Esophagus squamous epithelium (tissue), 5 donors: ENCODE measurements around the gene FHIT. TPM values are rescaled to one million over a fixed set of nuclear protein-coding genes. Genes with fewer than 3 reads are reported as not detected.

ENCODE experiments used
- DNase-seq: peaks from one replicate; lab custom pipeline; 2025; lab: John Stamatoyannopoulos, UW
- H3K27ac ChIP-seq, 4 donors: fragments of 200-600 bp; sonication (generic); one replicate each; pipeline ENCODE4 v1.5.1; 2016 to 2019; ENCODE audit warnings: mild to moderate bottlenecking in 1 of 4
- H3K27me3 ChIP-seq, 4 donors: fragments of 200-600 bp; sonication (generic); 1 replicate in 3 of 4; 2 replicates in 1 of 4; pipeline versions ENCODE4 v1.5.1 to v1.6.0; 2017 to 2021; ENCODE audit warnings: antibody characterized with exemption in 1 of 4
- H3K36me3 ChIP-seq, 3 donors: fragments of 200-600 bp; sonication (generic); one replicate each; pipeline ENCODE4 v1.5.1; 2016 to 2019
- H3K4me1 ChIP-seq, 3 donors: fragments of 200-600 bp; sonication (generic); one replicate each; pipeline ENCODE4 v1.5.1; 2017 to 2019
- H3K4me3 ChIP-seq, 4 donors: fragments of 200-600 bp; sonication (generic); 1 replicate in 3 of 4; 2 replicates in 1 of 4; pipeline ENCODE4 v1.5.1; 2016 to 2019; ENCODE audit warnings: mild to moderate bottlenecking in 2 of 4, moderate library complexity in 1 of 4
- H3K9me3 ChIP-seq, 3 donors: fragments of 200-600 bp; sonication (generic); one replicate each; pipeline ENCODE4 v1.5.1; 2016 to 2019
- POLR2A ChIP-seq, 4 donors: fragments of 450-650 bp; IDR thresholded peaks; one replicate each; pipeline ENCODE4 v1.6.1; 2017; ENCODE audit warnings: antibody characterized with exemption in 4 of 4, mild to moderate bottlenecking in 4 of 4, moderate library complexity in 3 of 4
- WGBS, 2 donors: methylation state at CpG; one replicate each; pipeline ENCODE4 v1.1.5; 2018; 5-methylcytosine and 5-hydroxymethylcytosine counted together
- intact Hi-C: fragments of 100-400 bp; cut with DNase I; formaldehyde crosslinking; loops from one replicate; pipeline ENCODE4 v1.15.0; 2022
- total RNA-seq, 4 donors: library from RNA; depleted of rRNA; stranded (reverse); fragments of >200 nt; gene quantifications; one replicate each; pipeline ENCODE4 v1.1.0, GENCODE V29; 2016
- TF ChIP-seq, protein P1 (sequence below), 6 experiments: fragments of 450-650 bp in 4 of 6; fragments of 200-600 bp in 2 of 6; sonication (generic) in 2 of 6; IDR thresholded peaks; one replicate each; pipeline ENCODE4 v1.5.1; 2016 to 2019; ENCODE audit warnings: antibody characterized with exemption in 6 of 6, mild to moderate bottlenecking in 4 of 6, moderate library complexity in 4 of 6
- donor health status: DM: yes; HTN: yes; CAD: no.

The FHIT gene
- total RNA-seq, 4 donors from 2014 or later = 0.64 to 5.7 (median 3.1) TPM

DNA sequence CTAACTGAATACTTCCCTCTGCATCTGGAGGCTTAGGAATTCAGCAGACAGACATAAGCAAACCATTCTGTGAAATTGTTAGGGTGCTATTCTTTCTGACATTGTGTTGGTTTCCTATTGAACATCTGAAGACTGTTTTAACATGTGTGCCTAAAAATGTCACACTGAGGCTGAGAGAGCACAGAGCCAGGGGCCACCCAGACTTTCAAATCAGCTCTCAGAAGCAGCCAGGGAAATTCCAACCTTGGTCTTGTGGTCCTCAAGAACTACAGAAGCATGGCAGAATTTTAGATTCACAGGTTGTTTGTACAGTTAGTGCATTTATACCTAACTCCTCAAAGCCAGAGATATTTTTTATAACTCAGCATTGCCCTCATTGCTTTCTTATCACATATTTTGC lies 1272.3 kb downstream of the FHIT start:
- DNase-seq = no peak
- Histone ChIP-seq H3K9me3 (no peaks in the 10 kb centered on the region), H3K27ac (no peak overlapping the region), H3K27me3 (no peaks in the 10 kb centered on the region), H3K4me1 (no peaks in the 10 kb centered on the region), H3K4me3 (no peak overlapping the region), H3K36me3 (no peaks in the 10 kb centered on the region)
- intact Hi-C loops = no loop called here
- no peak for TF ChIP-seq POLR2A (IDR thresholded peaks at IDR 0.05)

DNA sequence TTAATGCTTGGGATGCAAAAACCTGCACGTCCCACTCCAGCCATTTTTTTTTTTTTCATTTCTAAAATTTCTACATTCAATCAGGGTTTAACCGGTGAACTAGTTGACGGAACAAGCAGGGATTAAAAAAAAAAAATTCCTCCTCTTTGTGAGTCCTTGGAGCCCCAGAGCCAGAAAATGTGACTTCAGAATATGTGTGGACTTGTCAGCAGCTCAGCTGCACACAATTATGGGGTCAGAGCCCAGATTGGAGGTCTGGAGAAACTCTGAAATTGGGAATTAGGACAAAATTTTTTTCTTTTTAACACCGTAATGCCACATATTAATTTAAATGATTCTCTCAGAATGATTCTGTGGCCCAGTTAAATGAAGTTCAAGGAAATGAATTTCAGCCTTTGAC lies 1280.5 kb downstream of the FHIT start:
- no peaks in the 10 kb centered on the region for H3K27me3 ChIP-seq
- no peaks in the 10 kb centered on the region for H3K36me3 ChIP-seq
- TF ChIP-seq, protein P1, sequence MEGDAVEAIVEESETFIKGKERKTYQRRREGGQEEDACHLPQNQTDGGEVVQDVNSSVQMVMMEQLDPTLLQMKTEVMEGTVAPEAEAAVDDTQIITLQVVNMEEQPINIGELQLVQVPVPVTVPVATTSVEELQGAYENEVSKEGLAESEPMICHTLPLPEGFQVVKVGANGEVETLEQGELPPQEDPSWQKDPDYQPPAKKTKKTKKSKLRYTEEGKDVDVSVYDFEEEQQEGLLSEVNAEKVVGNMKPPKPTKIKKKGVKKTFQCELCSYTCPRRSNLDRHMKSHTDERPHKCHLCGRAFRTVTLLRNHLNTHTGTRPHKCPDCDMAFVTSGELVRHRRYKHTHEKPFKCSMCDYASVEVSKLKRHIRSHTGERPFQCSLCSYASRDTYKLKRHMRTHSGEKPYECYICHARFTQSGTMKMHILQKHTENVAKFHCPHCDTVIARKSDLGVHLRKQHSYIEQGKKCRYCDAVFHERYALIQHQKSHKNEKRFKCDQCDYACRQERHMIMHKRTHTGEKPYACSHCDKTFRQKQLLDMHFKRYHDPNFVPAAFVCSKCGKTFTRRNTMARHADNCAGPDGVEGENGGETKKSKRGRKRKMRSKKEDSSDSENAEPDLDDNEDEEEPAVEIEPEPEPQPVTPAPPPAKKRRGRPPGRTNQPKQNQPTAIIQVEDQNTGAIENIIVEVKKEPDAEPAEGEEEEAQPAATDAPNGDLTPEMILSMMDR (IDR thresholded peaks at IDR 0.05) = no peak
- TF ChIP-seq POLR2A (IDR thresholded peaks at IDR 0.05) = no peak
- no peak overlapping the region for H3K4me3 ChIP-seq
- 68 to 73% methylated on average over 4 of the region's 4 CpGs for WGBS, 2 donors
- no peaks in the 10 kb centered on the region for H3K4me1 ChIP-seq
- intact Hi-C loops = no loop called here
- no peak for DNase-seq
- no peaks in the 10 kb centered on the region for H3K9me3 ChIP-seq
- H3K27ac ChIP-seq = no peak overlapping the region

DNA sequence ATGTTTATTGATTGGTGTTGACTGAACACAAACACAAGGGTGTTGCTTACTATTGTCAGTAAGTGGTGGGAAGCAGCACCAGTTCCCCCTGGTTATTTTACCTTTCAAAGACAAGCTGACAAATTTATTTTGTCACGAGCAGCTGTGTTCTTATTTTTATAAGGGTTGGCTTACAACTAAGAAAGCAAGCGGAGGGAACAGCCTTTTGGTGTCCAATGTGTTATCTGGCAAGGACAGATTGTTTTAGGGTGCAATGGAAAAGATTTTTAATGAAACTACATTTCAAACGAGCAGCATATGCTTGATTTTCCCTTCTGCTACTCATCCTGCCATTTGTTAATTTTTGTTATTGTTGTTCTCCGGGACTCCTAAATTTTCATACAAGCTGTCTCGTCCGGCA lies 1280.9 kb downstream of the FHIT start:
- H3K27ac ChIP-seq = no peak overlapping the region
- no peaks in the 10 kb centered on the region for H3K36me3 ChIP-seq
- TF ChIP-seq POLR2A (IDR thresholded peaks at IDR 0.05) = no peak
- TF ChIP-seq, protein P1 (IDR thresholded peaks at IDR 0.05) = no peak
- WGBS, 2 donors = 72 to 79% methylated on average over 6 of the region's 6 CpGs
- no peak for DNase-seq
- no peaks in the 10 kb centered on the region for H3K9me3 ChIP-seq
- no peaks in the 10 kb centered on the region for H3K4me1 ChIP-seq
- intact Hi-C loops = no loop called here
- no peak overlapping the region for H3K4me3 ChIP-seq
- H3K27me3 ChIP-seq = no peaks in the 10 kb centered on the region

DNA sequence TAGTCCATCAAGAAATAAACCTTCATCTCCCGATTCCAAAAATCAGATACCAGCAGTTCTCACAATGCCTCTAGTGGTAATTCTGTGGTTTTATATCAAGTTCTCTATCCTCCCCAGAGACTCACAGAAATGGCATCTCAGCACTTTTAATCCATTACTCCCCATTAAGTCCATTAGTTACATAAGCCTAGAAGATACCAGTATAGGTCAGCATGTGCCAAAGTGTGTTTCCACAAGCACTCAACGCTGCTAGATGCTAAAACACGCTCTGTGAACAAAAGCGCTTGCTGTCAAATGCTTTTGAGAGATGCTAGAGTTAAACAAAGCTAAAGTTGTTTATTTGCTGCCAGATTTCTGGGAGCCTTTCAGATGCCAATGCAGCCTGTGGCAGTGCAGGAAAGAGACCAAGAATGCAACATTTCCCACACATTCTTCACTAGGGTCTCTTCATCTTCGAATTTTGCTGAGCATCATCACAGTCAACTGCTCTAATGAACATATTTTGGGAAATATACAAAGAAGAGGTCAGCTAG lies 1282.7 kb downstream of the FHIT start:
- H3K27ac ChIP-seq = no peak overlapping the region
- H3K9me3 ChIP-seq = no peaks in the 10 kb centered on the region
- 74 to 76% methylated on average over 5 of the region's 5 CpGs for WGBS, 2 donors
- no peaks in the 10 kb centered on the region for H3K36me3 ChIP-seq
- no peak overlapping the region for H3K4me3 ChIP-seq
- H3K4me1 ChIP-seq = no peaks in the 10 kb centered on the region
- no peak for DNase-seq
- H3K27me3 ChIP-seq = no peaks in the 10 kb centered on the region
- TF ChIP-seq, protein P1 (IDR thresholded peaks at IDR 0.05) = no peak
- no peak for TF ChIP-seq POLR2A (IDR thresholded peaks at IDR 0.05)
- intact Hi-C loops = no loop called here

DNA sequence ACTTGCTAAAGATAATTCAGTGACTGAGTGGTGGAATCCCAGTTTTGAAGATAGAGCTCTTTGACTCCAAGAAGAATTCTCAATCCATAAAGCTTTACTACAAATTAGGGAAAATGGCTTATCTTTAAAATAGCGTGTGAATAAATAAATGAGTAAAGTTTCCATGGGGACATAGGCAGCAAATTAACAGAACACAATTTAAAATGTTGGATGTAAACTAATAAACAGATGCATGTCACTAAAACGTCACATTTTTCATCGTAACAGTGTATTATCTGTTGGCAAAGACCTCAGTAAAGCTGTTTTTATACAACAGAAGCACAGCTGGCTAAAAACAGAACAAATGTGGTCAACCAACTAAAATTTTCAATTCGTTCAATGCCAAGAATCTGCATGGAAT lies 1287.6 kb downstream of the FHIT start:
- Histone ChIP-seq H3K27ac (no peak overlapping the region), H3K27me3 (no peaks in the 10 kb centered on the region), H3K4me1 (no peaks in the 10 kb centered on the region), H3K4me3 (no peak overlapping the region), H3K9me3 (no peaks in the 10 kb centered on the region), H3K36me3 (no peaks in the 10 kb centered on the region)
- no peak for DNase-seq
- TF ChIP-seq, protein P1 (IDR thresholded peaks at IDR 0.05) = no peak
- no peak for TF ChIP-seq POLR2A (IDR thresholded peaks at IDR 0.05)
- intact Hi-C loops = no loop called here
- 54 to 60% methylated on average over 4 of the region's 4 CpGs for WGBS, 2 donors

DNA sequence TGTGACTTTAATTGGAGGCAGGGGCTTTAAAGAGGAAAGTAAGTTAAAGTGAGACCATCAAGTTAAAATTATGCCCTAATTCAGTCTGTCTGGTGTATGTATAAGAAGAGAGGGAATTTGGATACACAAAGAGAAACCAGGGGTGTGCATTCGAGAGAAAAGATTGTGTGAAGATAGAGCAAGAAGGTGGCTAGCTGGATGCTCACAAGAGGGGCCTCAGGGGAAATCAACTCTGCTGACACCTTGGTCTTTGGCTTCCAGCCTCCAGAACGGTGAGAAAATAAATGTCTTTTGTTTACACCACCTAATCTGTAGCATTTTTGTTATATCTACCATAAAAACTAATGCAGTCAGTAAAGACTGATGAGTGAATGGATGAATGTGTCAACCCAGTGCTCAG lies 1294.1 kb downstream of the FHIT start:
- Histone ChIP-seq H3K36me3 (no peaks in the 10 kb centered on the region), H3K9me3 (no peaks in the 10 kb centered on the region), H3K27ac (no peak overlapping the region), H3K4me1 (no peaks in the 10 kb centered on the region), H3K4me3 (no peak overlapping the region), H3K27me3 (no peaks in the 10 kb centered on the region)
- no peak for DNase-seq
- intact Hi-C loops = no loop called here
- WGBS, 2 donors = 43 to 56% methylated on average over 2 of the region's 2 CpGs
- TF ChIP-seq, protein P1 (IDR thresholded peaks at IDR 0.05) = no peak
- TF ChIP-seq POLR2A (IDR thresholded peaks at IDR 0.05) = no peak
